Hepatocyte (in vitro differentiated cells): Measurements from ENCODE around the gene NTNG2. TPM values are rescaled to one million over a fixed set of nuclear protein-coding genes. Genes with fewer than 3 reads are reported as not detected.

Source experiments
- DNase-seq: peaks from one replicate; pipeline ENCODE4 v3.0.0-alpha.2; 2016; ENCODE audit warnings: low spot score
- H2AFZ ChIP-seq: fragments of 200-600 bp; sonication (generic); 2 replicates; pipeline ENCODE4 v1.6.0; 2016; ENCODE audit warnings: antibody characterized with exemption, mild to moderate bottlenecking
- H3K27ac ChIP-seq: fragments of 200-600 bp; sonication (generic); 2 replicates; pipeline ENCODE4 v1.5.1; 2016; ENCODE audit warnings: mild to moderate bottlenecking
- H3K27me3 ChIP-seq: fragments of 200-600 bp; sonication (generic); 2 replicates; pipeline ENCODE4 v1.6.1; 2016
- H3K36me3 ChIP-seq: fragments of 200-600 bp; sonication (generic); replicated peaks from 2 replicates; pipeline ENCODE4 v1.5.1; 2016; ENCODE audit warnings: low read depth; ENCODE audit not compliant: insufficient read depth
- H3K4me1 ChIP-seq: fragments of 200-600 bp; sonication (generic); 2 replicates; pipeline ENCODE4 v1.5.1; 2016; ENCODE audit warnings: mild to moderate bottlenecking, moderate library complexity; ENCODE audit not compliant: insufficient read depth
- H3K4me2 ChIP-seq: fragments of 200-600 bp; sonication (generic); 2 replicates; pipeline ENCODE4 v1.6.0; 2016
- H3K4me3 ChIP-seq: fragments of 200-600 bp; sonication (generic); 2 replicates; pipeline ENCODE4 v1.5.1; 2016; ENCODE audit warnings: mild to moderate bottlenecking
- H3K79me2 ChIP-seq: fragments of 200-600 bp; sonication (generic); 2 replicates; pipeline ENCODE4 v1.6.0; 2017; ENCODE audit warnings: mild to moderate bottlenecking
- H3K9me2 ChIP-seq: fragments of 200-600 bp; sonication (generic); replicated peaks from 2 replicates; pipeline ENCODE4 v1.6.0; 2017; ENCODE audit warnings: mild to moderate bottlenecking; ENCODE audit not compliant: insufficient read depth
- H3K9me3 ChIP-seq: fragments of 200-600 bp; sonication (generic); 2 replicates; pipeline ENCODE4 v1.5.1; 2016; ENCODE audit warnings: low read depth, mild to moderate bottlenecking
- H4K20me1 ChIP-seq: fragments of 200-600 bp; sonication (generic); 2 replicates; pipeline ENCODE4 v1.6.0; 2016; ENCODE audit warnings: mild to moderate bottlenecking; ENCODE audit not compliant: insufficient read depth, poor library complexity, severe bottlenecking
- CTCF ChIP-seq: fragments of 200-600 bp; sonication (generic); IDR thresholded peaks from 2 replicates; pipeline ENCODE4 v1.5.1; 2016; ENCODE audit warnings: antibody characterized with exemption, mild to moderate bottlenecking; ENCODE audit not compliant: poor library complexity
- EZH2 ChIP-seq: fragments of 200-600 bp; sonication (generic); IDR thresholded peaks from 2 replicates; pipeline ENCODE4 v1.6.1; 2016; ENCODE audit warnings: antibody characterized with exemption, mild to moderate bottlenecking, borderline replicate concordance
- EZH2phosphoT487 ChIP-seq: fragments of 200-600 bp; sonication (generic); IDR thresholded peaks from one replicate; pipeline ENCODE4 v1.6.1; 2018; ENCODE audit warnings: antibody characterized with exemption, mild to moderate bottlenecking, low read depth, moderate library complexity; ENCODE audit not compliant: unreplicated experiment, severe bottlenecking
- WGBS: methylation state at CpG from one replicate; pipeline ENCODE4 v1.1.6; 2016; ENCODE audit warnings: low lambda C conversion rate; ENCODE audit errors: missing lambda C conversion rate; 5-methylcytosine and 5-hydroxymethylcytosine counted together
- polyA plus RNA-seq: library from polyadenylated mRNA; unstranded; fragments of >200 nt; fragmentation: Nextera tagmentation; extraction: Ambion mirVana; gene quantifications from 2 replicates; pipeline ENCODE4 v1.2.1, GENCODE V29; 2016
- total RNA-seq: library from RNA; depleted of rRNA; stranded (reverse); fragments of >200 nt; gene quantifications from 2 replicates; pipeline ENCODE4 v1.2.3, GENCODE V29; 2014

The NTNG2 gene
- total and polyA plus RNA-seq, 2 experiments from 2014 or later: 0.48 to 1.8 TPM

- Histone ChIP-seq H3K79me2 (no peaks in the 10 kb centered on the region), H3K27me3 (peaks cover 41% of the 10 kb centered on the region), H3K27ac (no peak overlapping the region), H2AFZ (no peak overlapping the region), H3K9me2 (no peaks in the 10 kb centered on the region), H3K36me3 (no peaks in the 10 kb centered on the region), H3K4me2 (no peak overlapping the region), H3K4me3 (no peak overlapping the region), H3K9me3 (no peaks in the 10 kb centered on the region), H3K4me1 (no peaks in the 10 kb centered on the region), H4K20me1 (no peaks in the 10 kb centered on the region)
- DNase-seq: no peak
- TF ChIP-seq EZH2 (no peak), CTCF (no peak), EZH2phosphoT487 (no peak)
- WGBS: 62% methylated on average over 6 of the region's 6 CpGs
Measured at GRCh38 chr9:132143359-132143758, 18.5 kb upstream of the NTNG2 start.

- 90% methylated on average over 10 of the region's 10 CpGs for WGBS
Measured at GRCh38 chr9:132144708-132145365, 17.0 kb upstream of the NTNG2 start.

GRCh38 chr9:132146039-132146438 lies 15.8 kb upstream of the NTNG2 start:
- no peaks in the 10 kb centered on the region for H4K20me1 ChIP-seq
- H3K4me3 ChIP-seq: no peak overlapping the region
- H2AFZ ChIP-seq: no peak overlapping the region
- no peaks in the 10 kb centered on the region for H3K4me1 ChIP-seq
- no peak overlapping the region for H3K27ac ChIP-seq
- TF ChIP-seq CTCF (no peak), EZH2phosphoT487 (no peak), EZH2 (no peak)
- no peaks in the 10 kb centered on the region for H3K9me2 ChIP-seq
- peaks cover 27% of the 10 kb centered on the region for H3K27me3 ChIP-seq
- no peaks in the 10 kb centered on the region for H3K36me3 ChIP-seq
- no peak overlapping the region for H3K4me2 ChIP-seq
- no peaks in the 10 kb centered on the region for H3K9me3 ChIP-seq
- WGBS: 85% methylated on average over 12 of the region's 12 CpGs
- no peak for DNase-seq
- no peaks in the 10 kb centered on the region for H3K79me2 ChIP-seq

More at GRCh38 chr9:132144708-132145365, 17.0 kb upstream of the NTNG2 start:
- H3K36me3 ChIP-seq: no peaks in the 10 kb centered on the region
- H4K20me1 ChIP-seq: no peaks in the 10 kb centered on the region
- H3K9me3 ChIP-seq: no peaks in the 10 kb centered on the region
- H3K4me1 ChIP-seq: no peaks in the 10 kb centered on the region
- H3K4me3 ChIP-seq: no peak overlapping the region
- no peak for TF ChIP-seq EZH2phosphoT487
- no peak for TF ChIP-seq CTCF
- TF ChIP-seq EZH2: no peak
- no peak overlapping the region for H3K4me2 ChIP-seq
- no peak overlapping the region for H2AFZ ChIP-seq
- no peaks in the 10 kb centered on the region for H3K79me2 ChIP-seq
- H3K27me3 ChIP-seq: peaks cover 36% of the 10 kb centered on the region
- no peak for DNase-seq
- no peak overlapping the region for H3K27ac ChIP-seq
- no peaks in the 10 kb centered on the region for H3K9me2 ChIP-seq
